HepG2 (cell line): Measurements from ENCODE around the gene USB1. TPM values are rescaled to one million over a fixed set of nuclear protein-coding genes. Genes with fewer than 3 reads are reported as not detected.

Source experiments
- BRCA1 ChIP-seq: sonication (generic); formaldehyde crosslinking; IDR thresholded peaks from 2 replicates; pipeline ENCODE4 v1.4.0; 2020; ENCODE audit warnings: missing genetic modification reagents
- CENPT ChIP-seq: sonication (generic); formaldehyde crosslinking; IDR thresholded peaks from 2 replicates; pipeline ENCODE4 v1.8.0; 2022; ENCODE audit warnings: low read depth, mild to moderate bottlenecking, moderate library complexity, missing genetic modification reagents
- FOSL2 ChIP-seq: sonication (generic); formaldehyde crosslinking; IDR thresholded peaks from 2 replicates; pipeline ENCODE4 v1.4.0; 2020; ENCODE audit warnings: missing genetic modification reagents
- GLI4 ChIP-seq: sonication (generic); formaldehyde crosslinking; IDR thresholded peaks from 2 replicates; pipeline ENCODE4 v1.5.1; 2020; ENCODE audit warnings: missing genetic modification reagents, mild to moderate bottlenecking, moderate library complexity, borderline replicate concordance
- HOXA5 ChIP-seq: sonication (generic); formaldehyde crosslinking; IDR thresholded peaks from 2 replicates; pipeline ENCODE4 v1.4.0; 2020; ENCODE audit warnings: missing genetic modification reagents
- MTA3 ChIP-seq: sonication (generic); formaldehyde crosslinking; IDR thresholded peaks from 2 replicates; pipeline ENCODE4 v1.4.0; 2020; ENCODE audit warnings: missing genetic modification reagents
- RBFOX2 ChIP-seq: fragments of 200-400 bp; formaldehyde crosslinking; IDR thresholded peaks from 2 replicates; pipeline ENCODE4 v1.6.1; 2017; ENCODE audit warnings: low read depth, mild to moderate bottlenecking, low read length
- XRCC5 ChIP-seq: fragments of 200-400 bp; formaldehyde crosslinking; optimal IDR thresholded peaks from 2 replicates; pipeline ENCODE3; 2017; ENCODE audit warnings: mild to moderate bottlenecking, low read length
- ZBTB7A ChIP-seq: sonication (generic); formaldehyde crosslinking; IDR thresholded peaks from 2 replicates; pipeline ENCODE4 v1.8.0; 2022; ENCODE audit warnings: mild to moderate bottlenecking, missing genetic modification reagents
- ZFP90 ChIP-seq: sonication (generic); formaldehyde crosslinking; IDR thresholded peaks from 2 replicates; pipeline ENCODE4 v1.8.0; 2022; ENCODE audit warnings: missing genetic modification reagents, mild to moderate bottlenecking, inconsistent platforms, borderline replicate concordance
- ZNF260 ChIP-seq: sonication (generic); formaldehyde crosslinking; IDR thresholded peaks from 2 replicates; pipeline ENCODE4 v1.4.0; 2020; ENCODE audit warnings: missing genetic modification reagents, low read depth, mild to moderate bottlenecking, borderline replicate concordance
- ZNF337 ChIP-seq: sonication (generic); formaldehyde crosslinking; IDR thresholded peaks from 2 replicates; pipeline ENCODE4 v1.5.1; 2020; ENCODE audit warnings: missing genetic modification reagents, low read depth, mild to moderate bottlenecking, borderline replicate concordance
- ZNF446 ChIP-seq: sonication (generic); formaldehyde crosslinking; IDR thresholded peaks from 2 replicates; pipeline ENCODE4 v1.5.0; 2020; ENCODE audit warnings: mild to moderate bottlenecking, missing genetic modification reagents
- ZNF674 ChIP-seq: sonication (generic); formaldehyde crosslinking; IDR thresholded peaks from 2 replicates; pipeline ENCODE4 v1.5.0; 2020; ENCODE audit warnings: low read depth, mild to moderate bottlenecking, missing genetic modification reagents
- polyA plus RNA-seq, 8 experiments: library from polyadenylated mRNA; depleted of rRNA in 3 of 8; stranded (reverse) in 7 of 8; unstranded in 1 of 8; fragments of >200 nt; fragmentation: Illumina TruSeq in 4 of 8; extraction: Trizol in 4 of 8; gene quantifications; 2 replicates each; pipeline versions ENCODE4 v1.2.1 to v1.2.3, GENCODE V29; 2011 to 2016; ENCODE audit warnings: low read depth in 4 of 8, missing spikeins in 1 of 8, mixed read lengths in 1 of 8; ENCODE audit not compliant: insufficient read depth in 1 of 8
- total RNA-seq, 5 experiments: library from RNA; depleted of rRNA; stranded (reverse); fragments of >200 nt; fragmentation: Illumina TruSeq; extraction: Trizol; gene quantifications; 2 replicates each; pipeline ENCODE4 v1.2.3, GENCODE V29; 2016; ENCODE audit warnings: low read depth in 1 of 5
- TF ChIP-seq, protein P1 (sequence below): sonication (generic); formaldehyde crosslinking; IDR thresholded peaks from 2 replicates; pipeline ENCODE4 v1.5.0; 2020; ENCODE audit warnings: missing genetic modification reagents
- TF ChIP-seq, protein P2 (sequence below): sonication (generic); formaldehyde crosslinking; IDR thresholded peaks from 2 replicates; pipeline ENCODE4 v1.8.1; 2023; ENCODE audit warnings: mild to moderate bottlenecking, moderate library complexity, missing genetic modification reagents
- TF ChIP-seq, protein P3 (sequence below): sonication (generic); formaldehyde crosslinking; IDR thresholded peaks from 2 replicates; pipeline ENCODE4 v1.5.0; 2020; ENCODE audit warnings: mild to moderate bottlenecking, missing genetic modification reagents
- TF ChIP-seq, protein P4 (sequence below): sonication (generic); formaldehyde crosslinking; IDR thresholded peaks from 2 replicates; pipeline ENCODE4 v1.8.0; 2022; ENCODE audit warnings: mild to moderate bottlenecking, missing genetic modification reagents, moderate library complexity
- TF ChIP-seq, protein P5 (sequence below): sonication (generic); formaldehyde crosslinking; IDR thresholded peaks from 2 replicates; pipeline ENCODE4 v1.5.1; 2020; ENCODE audit warnings: missing genetic modification reagents, mild to moderate bottlenecking, borderline replicate concordance
- TF ChIP-seq, protein P6 (sequence below): sonication (generic); formaldehyde crosslinking; IDR thresholded peaks from 2 replicates; pipeline ENCODE4 v1.5.0; 2020; ENCODE audit warnings: mild to moderate bottlenecking, missing genetic modification reagents

USB1 gene
- total and polyA plus RNA-seq, 2 of the 13 experiments (the other 11 are each of a cell fraction or from before 2014, with no cell fraction given) = 16.7 to 65.4 TPM

DNA sequence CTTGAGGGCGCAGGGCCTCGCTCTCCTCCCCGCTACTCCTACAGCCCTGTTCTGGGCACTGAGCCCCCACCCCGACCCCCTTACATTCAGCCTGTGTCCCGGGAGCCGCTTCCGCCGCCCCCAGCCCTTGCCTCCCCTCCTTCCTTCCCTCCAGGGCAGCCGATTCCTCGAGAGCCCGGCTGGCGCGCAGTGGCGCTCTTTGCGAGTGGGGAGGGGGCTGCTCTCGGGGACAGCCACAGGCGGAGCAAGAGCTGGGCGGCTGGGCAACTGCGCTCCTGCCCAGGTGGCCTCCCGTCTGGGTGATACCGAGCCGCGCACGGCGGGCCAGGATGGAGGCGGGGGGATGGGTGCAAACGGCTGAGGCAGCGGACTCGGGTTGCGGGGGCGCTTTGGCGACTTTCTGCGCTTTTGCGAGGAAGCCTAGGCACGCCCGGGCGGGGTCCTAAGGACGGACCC lies 25.5 kb downstream of the USB1 start (continued):
- TF ChIP-seq, protein P1, sequence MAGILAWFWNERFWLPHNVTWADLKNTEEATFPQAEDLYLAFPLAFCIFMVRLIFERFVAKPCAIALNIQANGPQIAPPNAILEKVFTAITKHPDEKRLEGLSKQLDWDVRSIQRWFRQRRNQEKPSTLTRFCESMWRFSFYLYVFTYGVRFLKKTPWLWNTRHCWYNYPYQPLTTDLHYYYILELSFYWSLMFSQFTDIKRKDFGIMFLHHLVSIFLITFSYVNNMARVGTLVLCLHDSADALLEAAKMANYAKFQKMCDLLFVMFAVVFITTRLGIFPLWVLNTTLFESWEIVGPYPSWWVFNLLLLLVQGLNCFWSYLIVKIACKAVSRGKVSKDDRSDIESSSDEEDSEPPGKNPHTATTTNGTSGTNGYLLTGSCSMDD (CRISPR knock-in tag) = no peak
- TF ChIP-seq GLI4 (CRISPR knock-in tag) = peak; percentile 87; the same call in 1 of the 2 replicates
- TF ChIP-seq RBFOX2 = peak; percentile 45; the same call in 1 of the 2 replicates
- no peak; the same call in 1 of the 2 replicates for TF ChIP-seq ZNF337 (CRISPR knock-in tag)
- TF ChIP-seq MTA3 (CRISPR knock-in tag) = no peak
- peak; percentile 70; the same call in 1 of the 2 replicates for TF ChIP-seq ZBTB7A (CRISPR knock-in tag)
- TF ChIP-seq, protein P2, sequence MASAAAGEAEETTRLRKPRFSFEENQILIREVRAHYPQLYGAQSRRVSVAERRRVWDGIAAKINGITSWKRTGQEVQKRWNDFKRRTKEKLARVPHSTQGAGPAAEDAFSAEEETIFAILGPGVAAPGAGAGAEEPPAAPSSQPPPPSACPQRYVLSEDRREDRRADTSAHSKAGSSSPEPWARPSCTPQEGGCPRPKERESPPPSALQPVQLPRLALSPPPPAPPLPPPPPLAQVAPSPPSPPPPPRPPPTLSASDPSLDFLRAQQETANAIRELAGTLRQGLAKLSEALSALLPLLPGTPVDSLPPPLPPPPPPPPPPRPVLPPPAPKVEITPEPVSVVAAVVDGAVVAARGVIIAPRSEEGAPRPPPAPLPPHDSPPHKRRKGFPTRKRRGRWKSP (CRISPR knock-in tag) = peak; percentile 52; the same call in 1 of the 2 replicates
- TF ChIP-seq FOSL2 (CRISPR knock-in tag) = no peak
- no peak for TF ChIP-seq BRCA1 (CRISPR knock-in tag)
- TF ChIP-seq XRCC5 = peak; percentile 18
- TF ChIP-seq ZNF446 (CRISPR knock-in tag) = peak; percentile 84
- TF ChIP-seq, protein P3, sequence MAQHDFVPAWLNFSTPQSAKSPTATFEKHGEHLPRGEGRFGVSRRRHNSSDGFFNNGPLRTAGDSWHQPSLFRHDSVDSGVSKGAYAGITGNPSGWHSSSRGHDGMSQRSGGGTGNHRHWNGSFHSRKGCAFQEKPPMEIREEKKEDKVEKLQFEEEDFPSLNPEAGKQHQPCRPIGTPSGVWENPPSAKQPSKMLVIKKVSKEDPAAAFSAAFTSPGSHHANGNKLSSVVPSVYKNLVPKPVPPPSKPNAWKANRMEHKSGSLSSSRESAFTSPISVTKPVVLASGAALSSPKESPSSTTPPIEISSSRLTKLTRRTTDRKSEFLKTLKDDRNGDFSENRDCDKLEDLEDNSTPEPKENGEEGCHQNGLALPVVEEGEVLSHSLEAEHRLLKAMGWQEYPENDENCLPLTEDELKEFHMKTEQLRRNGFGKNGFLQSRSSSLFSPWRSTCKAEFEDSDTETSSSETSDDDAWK (CRISPR knock-in tag) = no peak
- 0 out of 2 replicates have a peak, but pooled peaks have one; percentile 50 for TF ChIP-seq ZNF674 (CRISPR knock-in tag)
- TF ChIP-seq, protein P4, sequence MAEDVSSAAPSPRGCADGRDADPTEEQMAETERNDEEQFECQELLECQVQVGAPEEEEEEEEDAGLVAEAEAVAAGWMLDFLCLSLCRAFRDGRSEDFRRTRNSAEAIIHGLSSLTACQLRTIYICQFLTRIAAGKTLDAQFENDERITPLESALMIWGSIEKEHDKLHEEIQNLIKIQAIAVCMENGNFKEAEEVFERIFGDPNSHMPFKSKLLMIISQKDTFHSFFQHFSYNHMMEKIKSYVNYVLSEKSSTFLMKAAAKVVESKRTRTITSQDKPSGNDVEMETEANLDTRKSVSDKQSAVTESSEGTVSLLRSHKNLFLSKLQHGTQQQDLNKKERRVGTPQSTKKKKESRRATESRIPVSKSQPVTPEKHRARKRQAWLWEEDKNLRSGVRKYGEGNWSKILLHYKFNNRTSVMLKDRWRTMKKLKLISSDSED (CRISPR knock-in tag) = 0 out of 2 replicates have a peak, but pooled peaks have one; percentile 24
- TF ChIP-seq, protein P5, sequence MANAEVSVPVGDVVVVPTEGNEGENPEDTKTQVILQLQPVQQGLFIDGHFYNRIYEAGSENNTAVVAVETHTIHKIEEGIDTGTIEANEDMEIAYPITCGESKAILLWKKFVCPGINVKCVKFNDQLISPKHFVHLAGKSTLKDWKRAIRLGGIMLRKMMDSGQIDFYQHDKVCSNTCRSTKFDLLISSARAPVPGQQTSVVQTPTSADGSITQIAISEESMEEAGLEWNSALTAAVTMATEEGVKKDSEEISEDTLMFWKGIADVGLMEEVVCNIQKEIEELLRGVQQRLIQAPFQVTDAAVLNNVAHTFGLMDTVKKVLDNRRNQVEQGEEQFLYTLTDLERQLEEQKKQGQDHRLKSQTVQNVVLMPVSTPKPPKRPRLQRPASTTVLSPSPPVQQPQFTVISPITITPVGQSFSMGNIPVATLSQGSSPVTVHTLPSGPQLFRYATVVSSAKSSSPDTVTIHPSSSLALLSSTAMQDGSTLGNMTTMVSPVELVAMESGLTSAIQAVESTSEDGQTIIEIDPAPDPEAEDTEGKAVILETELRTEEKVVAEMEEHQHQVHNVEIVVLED (CRISPR knock-in tag) = no peak; the same call in 1 of the 2 replicates
- no peak for TF ChIP-seq CENPT (CRISPR knock-in tag)
- TF ChIP-seq HOXA5 (CRISPR knock-in tag) = 0 out of 2 replicates have a peak, but pooled peaks have one; percentile 63
- TF ChIP-seq, protein P6, sequence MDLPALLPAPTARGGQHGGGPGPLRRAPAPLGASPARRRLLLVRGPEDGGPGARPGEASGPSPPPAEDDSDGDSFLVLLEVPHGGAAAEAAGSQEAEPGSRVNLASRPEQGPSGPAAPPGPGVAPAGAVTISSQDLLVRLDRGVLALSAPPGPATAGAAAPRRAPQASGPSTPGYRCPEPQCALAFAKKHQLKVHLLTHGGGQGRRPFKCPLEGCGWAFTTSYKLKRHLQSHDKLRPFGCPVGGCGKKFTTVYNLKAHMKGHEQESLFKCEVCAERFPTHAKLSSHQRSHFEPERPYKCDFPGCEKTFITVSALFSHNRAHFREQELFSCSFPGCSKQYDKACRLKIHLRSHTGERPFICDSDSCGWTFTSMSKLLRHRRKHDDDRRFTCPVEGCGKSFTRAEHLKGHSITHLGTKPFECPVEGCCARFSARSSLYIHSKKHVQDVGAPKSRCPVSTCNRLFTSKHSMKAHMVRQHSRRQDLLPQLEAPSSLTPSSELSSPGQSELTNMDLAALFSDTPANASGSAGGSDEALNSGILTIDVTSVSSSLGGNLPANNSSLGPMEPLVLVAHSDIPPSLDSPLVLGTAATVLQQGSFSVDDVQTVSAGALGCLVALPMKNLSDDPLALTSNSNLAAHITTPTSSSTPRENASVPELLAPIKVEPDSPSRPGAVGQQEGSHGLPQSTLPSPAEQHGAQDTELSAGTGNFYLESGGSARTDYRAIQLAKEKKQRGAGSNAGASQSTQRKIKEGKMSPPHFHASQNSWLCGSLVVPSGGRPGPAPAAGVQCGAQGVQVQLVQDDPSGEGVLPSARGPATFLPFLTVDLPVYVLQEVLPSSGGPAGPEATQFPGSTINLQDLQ = 0 out of 2 replicates have a peak, but pooled peaks have one; percentile 53
- peak; percentile 80; the same call in 1 of the 2 replicates for TF ChIP-seq ZNF260
- TF ChIP-seq ZFP90 = peak; percentile 75
